Measurements from ENCODE around the gene SLC26A6. TPM values are rescaled to one million over a fixed set of nuclear protein-coding genes. Genes with fewer than 3 reads are reported as not detected.

Gene SLC26A6
- total RNA-seq, 4 donors from 2014 or later: 13.8 to 26.4 (median 15.9) TPM

DNA sequence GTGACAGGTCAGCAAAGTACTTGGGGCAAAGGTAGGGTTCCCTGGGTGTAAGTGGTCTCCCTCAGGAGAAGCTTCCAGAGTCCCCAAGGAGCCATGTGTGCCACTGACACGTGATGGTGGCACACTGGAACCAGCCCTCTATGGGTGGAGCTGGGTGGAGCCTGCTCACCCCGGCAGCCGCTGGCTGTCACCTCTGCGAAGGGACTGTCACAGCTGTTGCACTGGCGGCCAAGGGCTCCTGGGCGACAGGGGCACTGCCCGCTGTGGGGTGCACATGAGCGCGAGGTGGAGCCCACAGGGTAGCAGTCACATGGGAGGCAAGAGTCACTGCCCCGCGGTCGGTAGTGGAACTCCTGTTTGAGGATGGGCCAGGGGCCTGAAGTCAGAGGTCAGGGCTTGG is 15.5 kb upstream of the SLC26A6 start:
- Histone ChIP-seq H3K4me1 (peaks cover 0 to 4% (median 3%) of the 10 kb centered on the region in 4 donors), H3K27ac (no peak overlapping the region), H3K27me3 (no peaks in the 10 kb centered on the region), H3K36me3 (peaks cover 0 to 4% (median 0%) of the 10 kb centered on the region in 3 donors), H3K9me3 (no peaks in the 10 kb centered on the region), H3K4me3 (no peak overlapping the region)
- TF ChIP-seq EP300 (IDR thresholded peaks at IDR 0.05): no peak
- TF ChIP-seq, protein P1, sequence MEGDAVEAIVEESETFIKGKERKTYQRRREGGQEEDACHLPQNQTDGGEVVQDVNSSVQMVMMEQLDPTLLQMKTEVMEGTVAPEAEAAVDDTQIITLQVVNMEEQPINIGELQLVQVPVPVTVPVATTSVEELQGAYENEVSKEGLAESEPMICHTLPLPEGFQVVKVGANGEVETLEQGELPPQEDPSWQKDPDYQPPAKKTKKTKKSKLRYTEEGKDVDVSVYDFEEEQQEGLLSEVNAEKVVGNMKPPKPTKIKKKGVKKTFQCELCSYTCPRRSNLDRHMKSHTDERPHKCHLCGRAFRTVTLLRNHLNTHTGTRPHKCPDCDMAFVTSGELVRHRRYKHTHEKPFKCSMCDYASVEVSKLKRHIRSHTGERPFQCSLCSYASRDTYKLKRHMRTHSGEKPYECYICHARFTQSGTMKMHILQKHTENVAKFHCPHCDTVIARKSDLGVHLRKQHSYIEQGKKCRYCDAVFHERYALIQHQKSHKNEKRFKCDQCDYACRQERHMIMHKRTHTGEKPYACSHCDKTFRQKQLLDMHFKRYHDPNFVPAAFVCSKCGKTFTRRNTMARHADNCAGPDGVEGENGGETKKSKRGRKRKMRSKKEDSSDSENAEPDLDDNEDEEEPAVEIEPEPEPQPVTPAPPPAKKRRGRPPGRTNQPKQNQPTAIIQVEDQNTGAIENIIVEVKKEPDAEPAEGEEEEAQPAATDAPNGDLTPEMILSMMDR (IDR thresholded peaks at IDR 0.05): no peak
- TF ChIP-seq POLR2A (IDR thresholded peaks at IDR 0.05): no peak
- 82 to 84% methylated on average over 12 of the region's 12 CpGs for WGBS, 2 donors
- DNase-seq (ENCODE audit: low spot score in 2 of 2): no peak

DNA sequence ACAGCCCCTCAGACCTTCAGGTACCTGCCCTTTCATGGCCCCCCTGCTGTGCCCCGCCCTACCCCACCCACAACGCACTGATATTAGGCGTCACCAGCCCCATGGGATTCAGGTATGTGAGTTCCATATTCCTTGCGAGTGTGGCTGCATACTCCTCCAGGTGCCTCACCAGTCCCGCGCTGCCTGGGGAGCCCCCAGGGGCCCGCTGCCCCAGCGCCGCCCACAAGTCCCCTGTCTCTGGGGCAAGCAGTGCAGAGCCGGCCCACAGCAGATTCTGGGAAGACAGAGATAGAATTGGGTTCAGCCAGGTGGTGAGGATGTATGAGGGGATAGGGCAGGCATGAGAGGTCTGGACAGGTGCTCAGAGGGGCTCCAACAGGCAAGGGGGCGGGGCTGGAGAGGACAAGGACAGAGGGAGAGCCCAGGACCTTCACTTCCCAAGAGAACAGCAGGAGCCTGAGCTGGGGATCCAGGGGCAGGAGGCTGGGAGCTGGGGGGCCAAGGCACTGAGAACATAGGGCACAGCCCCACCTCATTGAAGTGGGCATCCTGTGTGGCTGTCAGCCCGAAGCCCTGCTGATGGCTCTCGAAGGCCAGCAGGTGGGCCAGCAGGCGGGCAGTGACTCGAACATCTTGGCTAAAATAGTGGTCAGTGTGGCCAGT is 13.1 kb upstream of the SLC26A6 start:
- Histone ChIP-seq H3K27ac (no peak overlapping the region), H3K27me3 (no peaks in the 10 kb centered on the region), H3K9me3 (no peaks in the 10 kb centered on the region), H3K36me3 (peaks cover 0 to 4% (median 0%) of the 10 kb centered on the region in 3 donors), H3K4me1 (no peaks in the 10 kb centered on the region), H3K4me3 (no peak overlapping the region)
- DNase-seq (ENCODE audit: low spot score in 2 of 2): no peak
- TF ChIP-seq POLR2A (IDR thresholded peaks at IDR 0.05): no peak
- TF ChIP-seq, protein P1 (IDR thresholded peaks at IDR 0.05): no peak
- TF ChIP-seq EP300 (IDR thresholded peaks at IDR 0.05): no peak
- WGBS, 2 donors: 89 to 90% methylated on average over 15 of the region's 15 CpGs

DNA sequence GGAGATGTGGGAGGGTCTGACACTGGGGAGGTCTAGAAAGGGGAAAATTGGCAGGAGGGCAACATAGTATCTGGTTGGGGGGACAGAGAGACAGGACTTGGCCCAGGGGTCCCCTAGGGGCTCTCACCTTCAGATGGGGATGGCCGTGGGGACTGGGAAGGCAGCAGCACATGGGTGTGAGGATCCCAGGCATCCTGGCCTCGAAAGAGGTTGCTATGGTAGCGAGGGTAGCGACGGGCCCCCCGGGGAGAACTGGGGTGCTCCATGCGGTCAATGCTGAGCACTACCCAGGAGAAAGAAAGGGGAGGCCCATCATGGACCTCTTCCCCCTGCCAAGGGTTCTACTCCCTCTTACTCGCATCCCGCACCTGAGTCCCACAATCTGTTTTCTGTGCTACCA is 12.5 kb upstream of the SLC26A6 start:
- Histone ChIP-seq H3K27me3 (no peaks in the 10 kb centered on the region), H3K27ac (no peak overlapping the region), H3K36me3 (peaks cover 0 to 8% (median 0%) of the 10 kb centered on the region in 3 donors), H3K4me3 (no peak overlapping the region), H3K9me3 (no peaks in the 10 kb centered on the region), H3K4me1 (no peaks in the 10 kb centered on the region)
- TF ChIP-seq, protein P1 (IDR thresholded peaks at IDR 0.05): no peak
- TF ChIP-seq EP300 (IDR thresholded peaks at IDR 0.05) (no peak), POLR2A (IDR thresholded peaks at IDR 0.05) (no peak)
- WGBS, 2 donors: 76 to 85% methylated on average over 9 of the region's 9 CpGs
- DNase-seq (ENCODE audit: low spot score in 2 of 2): no peak

DNA sequence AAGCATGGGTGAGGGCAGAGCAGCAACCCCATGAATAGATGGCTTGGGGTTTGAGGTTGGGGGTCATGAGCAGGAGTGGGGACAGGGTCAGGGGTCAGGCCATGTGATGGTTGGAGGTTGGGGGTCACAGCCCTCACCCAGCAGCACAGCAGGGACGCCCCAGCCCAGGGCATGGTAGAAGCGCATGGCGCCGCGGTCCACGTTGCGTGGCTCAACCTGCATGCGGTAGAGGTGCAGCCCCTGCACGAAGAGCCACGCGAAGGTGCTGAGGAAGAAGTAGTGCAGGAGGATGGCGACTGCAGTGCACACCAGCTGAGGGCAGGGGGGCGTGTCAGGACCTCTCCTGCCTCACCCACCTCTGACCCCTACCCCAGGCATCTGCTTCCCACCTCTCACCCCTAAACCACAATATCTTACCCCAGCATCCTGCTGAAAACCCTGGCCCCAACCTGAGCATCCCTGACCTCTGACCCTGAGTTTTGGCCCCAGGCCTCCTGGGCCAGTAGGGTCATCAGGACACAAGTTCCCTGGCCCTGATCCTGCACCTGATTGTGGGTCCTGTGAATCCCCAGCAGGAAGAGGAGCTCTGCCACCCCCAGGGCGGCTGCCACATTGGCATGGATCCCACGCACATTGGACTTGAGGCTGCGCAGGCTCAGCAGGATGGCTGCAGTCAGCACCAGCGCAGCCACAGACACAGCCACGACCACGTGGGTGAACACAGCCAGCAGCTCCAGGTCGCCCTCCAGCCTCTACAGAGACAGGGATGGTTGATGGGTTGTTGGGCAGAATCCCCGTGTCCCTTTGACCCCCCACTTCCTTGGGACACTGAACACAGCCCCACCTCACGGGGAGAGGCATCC is 9.9 kb upstream of the SLC26A6 start:
- TF ChIP-seq EP300 (IDR thresholded peaks at IDR 0.05) (no peak), POLR2A (IDR thresholded peaks at IDR 0.05) (no peak)
- TF ChIP-seq, protein P1 (IDR thresholded peaks at IDR 0.05): no peak
- no peaks in the 10 kb centered on the region for H3K9me3 ChIP-seq
- H3K27me3 ChIP-seq: no peaks in the 10 kb centered on the region
- DNase-seq (ENCODE audit: low spot score in 2 of 2): no peak
- H3K36me3 ChIP-seq: peaks cover 0 to 22% (median 0%) of the 10 kb centered on the region in 3 donors
- no peaks in the 10 kb centered on the region for H3K4me1 ChIP-seq
- no peak overlapping the region for H3K4me3 ChIP-seq
- WGBS, 2 donors: 86 to 92% methylated on average over 20 to 21 of the region's 22 CpGs
- H3K27ac ChIP-seq: no peak overlapping the region

DNA sequence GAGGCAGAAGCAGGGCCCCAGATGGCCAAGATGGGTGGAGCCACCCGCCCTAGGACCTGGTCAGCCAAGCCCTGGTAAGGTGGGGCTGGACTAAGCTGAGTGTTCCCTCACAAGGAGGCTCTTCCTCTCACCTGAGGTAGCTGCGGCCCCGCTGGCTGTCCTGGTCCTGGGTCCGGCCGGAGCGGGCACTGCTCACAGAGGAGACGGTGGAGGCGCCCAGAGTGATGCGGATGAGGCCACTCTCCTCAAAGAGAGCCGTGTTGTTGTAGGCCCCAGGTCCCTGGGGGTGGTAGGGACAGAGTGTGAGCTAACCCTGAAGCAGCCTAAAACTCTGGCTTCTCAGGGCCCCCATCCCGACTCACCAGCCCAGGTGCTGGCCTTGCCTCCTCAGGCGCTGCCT is 7.3 kb upstream of the SLC26A6 start:
- DNase-seq (ENCODE audit: low spot score in 2 of 2): no peak
- H3K4me3 ChIP-seq: no peak overlapping the region
- 92 to 94% methylated on average over 4 to 10 of the region's 12 CpGs for WGBS, 2 donors

More for the DNA sequence above, 7.3 kb upstream of the SLC26A6 start:
- H3K9me3 ChIP-seq: no peaks in the 10 kb centered on the region
- peaks cover 0 to 28% (median 0%) of the 10 kb centered on the region in 3 donors for H3K36me3 ChIP-seq
- H3K27me3 ChIP-seq: no peaks in the 10 kb centered on the region
- H3K27ac ChIP-seq: no peak overlapping the region
- TF ChIP-seq POLR2A (IDR thresholded peaks at IDR 0.05) (no peak), EP300 (IDR thresholded peaks at IDR 0.05) (no peak)
- TF ChIP-seq, protein P1 (IDR thresholded peaks at IDR 0.05): no peak
- no peaks in the 10 kb centered on the region for H3K4me1 ChIP-seq

Measured in tibial nerve (tissue), 4 donors.